ENCODE results near the gene ALOX12B.
"Not testable (repeated sequence)": the region's sequence is repeated elsewhere in the genome, so short reads cannot be mapped to it uniquely, and the experiment has no call there.

- not testable (repeated sequence) for TF ChIP-seq EP300 (IDR thresholded peaks at IDR 0.05; ENCODE audit: low read depth); POLR2AphosphoS5 (IDR thresholded peaks at IDR 0.05); POLR2A (IDR thresholded peaks at IDR 0.05)
Observed at GRCh38 chr17:8024161-8024560, 63.4 kb downstream of the ALOX12B start.

Measured in transverse colon (tissue), 3 donors.